GM12878 (cell line): ENCODE measurements around the gene LCOR.

ENCODE experiments used
- BACH1 ChIP-seq: fragments of 450-650 bp; IDR thresholded peaks from 2 replicates; pipeline ENCODE4 v1.6.1; 2017; ENCODE audit warnings: mild to moderate bottlenecking, borderline replicate concordance
- CHD1 ChIP-seq: IDR thresholded peaks from 2 replicates; pipeline ENCODE4 v1.6.1; 2012; ENCODE audit warnings: low read depth, low read length, improper control_type of control experiment
- ETV6 ChIP-seq, 2 experiments: fragments of 450-650 bp in 1 of 2; IDR thresholded peaks in 1 of 2; conservative IDR thresholded peaks in 1 of 2; 2 replicates each; pipeline ENCODE4 v1.6.1; 2014; ENCODE audit warnings: antibody characterized with exemption in 1 of 2, borderline replicate concordance in 1 of 2, low read depth in 1 of 2, mild to moderate bottlenecking in 1 of 2, moderate library complexity in 1 of 2
- JUNB ChIP-seq: IDR thresholded peaks from 2 replicates; pipeline ENCODE4 v1.6.1; 2016; ENCODE audit warnings: antibody characterized with exemption, mild to moderate bottlenecking
- KLF5 ChIP-seq: fragments of 450-650 bp; IDR thresholded peaks from 2 replicates; pipeline ENCODE4 v1.6.1; 2014; ENCODE audit warnings: mild to moderate bottlenecking; ENCODE audit not compliant: partially characterized antibody
- MYC ChIP-seq: IDR thresholded peaks from 2 replicates; pipeline ENCODE4 v1.6.1; 2011; ENCODE audit warnings: mild to moderate bottlenecking, low read length, moderate library complexity, inconsistent platforms; ENCODE audit not compliant: insufficient read depth, insufficient replicate concordance, insufficient read length, severe bottlenecking
- POLR2AphosphoS5 ChIP-seq: IDR thresholded peaks from 2 replicates; pipeline ENCODE4 v1.6.1; 2011; ENCODE audit warnings: mild to moderate bottlenecking, low read length, inconsistent platforms
- ZNF207 ChIP-seq: fragments of 450-650 bp; IDR thresholded peaks from 2 replicates; pipeline ENCODE4 v1.6.1; 2014; ENCODE audit warnings: antibody characterized with exemption, mild to moderate bottlenecking, borderline replicate concordance
- ZNF24 ChIP-seq: fragments of 450-650 bp; IDR thresholded peaks from 2 replicates; pipeline ENCODE4 v1.6.1; 2017; ENCODE audit warnings: antibody characterized with exemption, mild to moderate bottlenecking
- TF ChIP-seq, protein P1 (sequence below), 3 experiments: IDR thresholded peaks in 2 of 3; conservative IDR thresholded peaks in 1 of 3; 2 replicates each; pipeline ENCODE4 v1.5.1; 2011; ENCODE audit warnings: low read depth in 3 of 3, low read length in 3 of 3, mild to moderate bottlenecking in 3 of 3, control low read depth in 2 of 3, moderate library complexity in 2 of 3, inconsistent platforms in 1 of 3, mixed read lengths in 1 of 3; ENCODE audit not compliant: control insufficient read depth in 2 of 3, insufficient read depth in 1 of 3; ENCODE audit errors: extremely low read depth in 1 of 3
- TF ChIP-seq, protein P2 (sequence below): IDR thresholded peaks from 2 replicates; pipeline ENCODE4 v1.6.1; 2012; ENCODE audit warnings: low read depth, low read length, improper control_type of control experiment
- TF ChIP-seq, protein P3 (sequence below): IDR thresholded peaks from 2 replicates; pipeline ENCODE4 v1.6.1; 2012; ENCODE audit warnings: mild to moderate bottlenecking, low read depth, low read length

DNA sequence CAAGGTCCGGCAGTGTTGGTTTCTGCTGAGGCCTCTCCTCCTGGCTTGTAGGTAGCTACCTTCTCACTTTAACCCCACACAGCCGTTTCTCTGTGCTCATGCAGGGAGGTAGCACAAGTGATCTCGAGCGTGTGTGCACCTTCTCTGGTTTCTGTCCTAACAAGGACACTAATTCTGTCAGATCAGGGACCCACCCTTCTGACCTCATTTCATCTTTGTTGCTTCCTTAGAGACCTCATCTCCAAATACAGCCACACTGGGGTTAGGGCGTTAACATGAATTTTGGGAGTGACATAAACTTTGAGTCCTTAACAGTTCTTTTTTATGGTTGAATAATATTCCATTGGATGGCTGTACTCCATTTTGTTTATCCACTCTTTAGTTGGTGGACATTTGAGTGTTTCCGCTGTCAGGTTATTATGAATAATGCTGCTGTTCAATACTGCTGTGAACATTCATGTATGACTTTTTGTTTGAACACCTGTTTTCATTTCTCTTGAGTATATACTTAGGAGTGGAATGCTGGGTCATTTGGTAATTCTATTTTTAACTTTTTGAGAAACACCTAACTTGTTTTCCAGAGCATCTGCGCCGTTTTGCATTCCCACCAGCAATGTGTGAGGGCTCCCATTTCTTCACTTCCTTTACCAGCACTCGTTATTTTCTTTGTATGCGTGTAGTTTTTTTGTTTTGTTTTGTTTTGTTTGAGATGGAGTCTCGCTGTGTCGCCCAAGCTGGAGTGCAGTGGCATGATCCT lies 57.5 kb downstream of the LCOR start:
- TF ChIP-seq ZNF207 (no peak), JUNB (no peak), POLR2AphosphoS5 (no peak), CHD1 (no peak), BACH1 (no peak), MYC (no peak), KLF5 (no peak), ETV6 (conservative IDR thresholded peaks at IDR 0.05 in 1 of 2, IDR thresholded peaks at IDR 0.05 in 1 of 2; ENCODE audit: borderline replicate concordance in 1 of 2, low read depth in 1 of 2) (no peak), ZNF24 (no peak)
- TF ChIP-seq, protein P1, sequence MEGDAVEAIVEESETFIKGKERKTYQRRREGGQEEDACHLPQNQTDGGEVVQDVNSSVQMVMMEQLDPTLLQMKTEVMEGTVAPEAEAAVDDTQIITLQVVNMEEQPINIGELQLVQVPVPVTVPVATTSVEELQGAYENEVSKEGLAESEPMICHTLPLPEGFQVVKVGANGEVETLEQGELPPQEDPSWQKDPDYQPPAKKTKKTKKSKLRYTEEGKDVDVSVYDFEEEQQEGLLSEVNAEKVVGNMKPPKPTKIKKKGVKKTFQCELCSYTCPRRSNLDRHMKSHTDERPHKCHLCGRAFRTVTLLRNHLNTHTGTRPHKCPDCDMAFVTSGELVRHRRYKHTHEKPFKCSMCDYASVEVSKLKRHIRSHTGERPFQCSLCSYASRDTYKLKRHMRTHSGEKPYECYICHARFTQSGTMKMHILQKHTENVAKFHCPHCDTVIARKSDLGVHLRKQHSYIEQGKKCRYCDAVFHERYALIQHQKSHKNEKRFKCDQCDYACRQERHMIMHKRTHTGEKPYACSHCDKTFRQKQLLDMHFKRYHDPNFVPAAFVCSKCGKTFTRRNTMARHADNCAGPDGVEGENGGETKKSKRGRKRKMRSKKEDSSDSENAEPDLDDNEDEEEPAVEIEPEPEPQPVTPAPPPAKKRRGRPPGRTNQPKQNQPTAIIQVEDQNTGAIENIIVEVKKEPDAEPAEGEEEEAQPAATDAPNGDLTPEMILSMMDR (IDR thresholded peaks at IDR 0.05 in 2 of 3, conservative IDR thresholded peaks at IDR 0.05 in 1 of 3; ENCODE audit: control insufficient read depth in 2 of 3, extremely low read depth in 1 of 3, insufficient read depth in 1 of 3, low read depth in 3 of 3, low read length in 3 of 3), result no peak
- TF ChIP-seq, protein P2, sequence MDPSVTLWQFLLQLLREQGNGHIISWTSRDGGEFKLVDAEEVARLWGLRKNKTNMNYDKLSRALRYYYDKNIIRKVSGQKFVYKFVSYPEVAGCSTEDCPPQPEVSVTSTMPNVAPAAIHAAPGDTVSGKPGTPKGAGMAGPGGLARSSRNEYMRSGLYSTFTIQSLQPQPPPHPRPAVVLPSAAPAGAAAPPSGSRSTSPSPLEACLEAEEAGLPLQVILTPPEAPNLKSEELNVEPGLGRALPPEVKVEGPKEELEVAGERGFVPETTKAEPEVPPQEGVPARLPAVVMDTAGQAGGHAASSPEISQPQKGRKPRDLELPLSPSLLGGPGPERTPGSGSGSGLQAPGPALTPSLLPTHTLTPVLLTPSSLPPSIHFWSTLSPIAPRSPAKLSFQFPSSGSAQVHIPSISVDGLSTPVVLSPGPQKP, result no peak
- TF ChIP-seq, protein P3, sequence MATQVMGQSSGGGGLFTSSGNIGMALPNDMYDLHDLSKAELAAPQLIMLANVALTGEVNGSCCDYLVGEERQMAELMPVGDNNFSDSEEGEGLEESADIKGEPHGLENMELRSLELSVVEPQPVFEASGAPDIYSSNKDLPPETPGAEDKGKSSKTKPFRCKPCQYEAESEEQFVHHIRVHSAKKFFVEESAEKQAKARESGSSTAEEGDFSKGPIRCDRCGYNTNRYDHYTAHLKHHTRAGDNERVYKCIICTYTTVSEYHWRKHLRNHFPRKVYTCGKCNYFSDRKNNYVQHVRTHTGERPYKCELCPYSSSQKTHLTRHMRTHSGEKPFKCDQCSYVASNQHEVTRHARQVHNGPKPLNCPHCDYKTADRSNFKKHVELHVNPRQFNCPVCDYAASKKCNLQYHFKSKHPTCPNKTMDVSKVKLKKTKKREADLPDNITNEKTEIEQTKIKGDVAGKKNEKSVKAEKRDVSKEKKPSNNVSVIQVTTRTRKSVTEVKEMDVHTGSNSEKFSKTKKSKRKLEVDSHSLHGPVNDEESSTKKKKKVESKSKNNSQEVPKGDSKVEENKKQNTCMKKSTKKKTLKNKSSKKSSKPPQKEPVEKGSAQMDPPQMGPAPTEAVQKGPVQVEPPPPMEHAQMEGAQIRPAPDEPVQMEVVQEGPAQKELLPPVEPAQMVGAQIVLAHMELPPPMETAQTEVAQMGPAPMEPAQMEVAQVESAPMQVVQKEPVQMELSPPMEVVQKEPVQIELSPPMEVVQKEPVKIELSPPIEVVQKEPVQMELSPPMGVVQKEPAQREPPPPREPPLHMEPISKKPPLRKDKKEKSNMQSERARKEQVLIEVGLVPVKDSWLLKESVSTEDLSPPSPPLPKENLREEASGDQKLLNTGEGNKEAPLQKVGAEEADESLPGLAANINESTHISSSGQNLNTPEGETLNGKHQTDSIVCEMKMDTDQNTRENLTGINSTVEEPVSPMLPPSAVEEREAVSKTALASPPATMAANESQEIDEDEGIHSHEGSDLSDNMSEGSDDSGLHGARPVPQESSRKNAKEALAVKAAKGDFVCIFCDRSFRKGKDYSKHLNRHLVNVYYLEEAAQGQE, result no peak
